ENCODE measurements around the gene CYP2W1.

GRCh38 chr7:981793-982510 lies 1.0 kb upstream of the CYP2W1 start:
- TF ChIP-seq EZH2 (IDR thresholded peaks at IDR 0.05; ENCODE audit: low read depth): no peak
- no peak for TF ChIP-seq CTCF (conservative IDR thresholded peaks at IDR 0.05)

All from PC-9 (cell line).